ENCODE results near the gene SPAG17.

The SPAG17 gene

GRCh38 chr1:118185084-118185832 is at the start of gene SPAG17:
Gene SPAG17, minus strand, starts transcription at chr1:118185228. Its CDS starts 71 bp downstream, at chr1:118185157.
- DNase-seq: no peak

GRCh38 chr1:118225471-118225870 is 40.4 kb upstream of the SPAG17 start:
- no peak for DNase-seq

- DNase-seq: no peak
These were observed 38.4 kb upstream of the SPAG17 start for GRCh38 chr1:118223426-118223825.

- DNase-seq: no peak
These were observed 34.4 kb upstream of the SPAG17 start for GRCh38 chr1:118219438-118219837.

- DNase-seq: no peak
These were observed 32.3 kb upstream of the SPAG17 start for GRCh38 chr1:118217141-118217838.

- no peak for DNase-seq
These were observed 29.8 kb upstream of the SPAG17 start for GRCh38 chr1:118214866-118215265.

- DNase-seq: no peak
These were observed 25.7 kb upstream of the SPAG17 start for GRCh38 chr1:118210723-118211110.

GRCh38 chr1:118210051-118210722 is 25.2 kb upstream of the SPAG17 start:
- no peak for DNase-seq

GRCh38 chr1:118209648-118210047 is 24.6 kb upstream of the SPAG17 start:
- no peak for DNase-seq

GRCh38 chr1:118206966-118207365 is 21.9 kb upstream of the SPAG17 start:
- no peak for DNase-seq

- DNase-seq: no peak
These were observed 19.6 kb upstream of the SPAG17 start for GRCh38 chr1:118204648-118205047.

- DNase-seq: no peak
These were observed 19.1 kb upstream of the SPAG17 start for GRCh38 chr1:118204105-118204504.

GRCh38 chr1:118202076-118202608 is 17.1 kb upstream of the SPAG17 start:
- DNase-seq: no peak

GRCh38 chr1:118201524-118201923 is 16.5 kb upstream of the SPAG17 start:
- DNase-seq: no peak

- DNase-seq: no peak
These were observed 15.8 kb upstream of the SPAG17 start for GRCh38 chr1:118200836-118201235.

GRCh38 chr1:118190561-118190960 is 5.5 kb upstream of the SPAG17 start:
- no peak for DNase-seq

- DNase-seq: no peak
These were observed 4.5 kb upstream of the SPAG17 start for GRCh38 chr1:118189564-118189963.

GRCh38 chr1:118188411-118188810 is 3.4 kb upstream of the SPAG17 start:
- DNase-seq: no peak

GRCh38 chr1:118186026-118186425 is 998 bp upstream of the SPAG17 start:
- DNase-seq: no peak

GRCh38 chr1:118184739-118185083 is 317 bp downstream of the SPAG17 start:
- no peak for DNase-seq

- DNase-seq: no peak
These were observed 1.4 kb downstream of the SPAG17 start for GRCh38 chr1:118183586-118183985.

GRCh38 chr1:118177998-118178397 is 7.0 kb downstream of the SPAG17 start:
- no peak for DNase-seq

GRCh38 chr1:118169016-118169415 is 16.0 kb downstream of the SPAG17 start:
- no peak for DNase-seq

- DNase-seq: no peak
These were observed 24.2 kb downstream of the SPAG17 start for GRCh38 chr1:118160806-118161205.
